HUES64 (cell line): ENCODE data around the gene ADISSP.

Experiments used
- H3K27ac ChIP-seq: 2 replicates; pipeline ENCODE4 v1.7.0; 2013; ENCODE audit warnings: low read depth, low read length, inconsistent platforms
- H3K27me3 ChIP-seq: 2 replicates; pipeline ENCODE4 v1.6.1; 2013; ENCODE audit warnings: mild to moderate bottlenecking, low read length; ENCODE audit not compliant: insufficient read depth
- H3K36me3 ChIP-seq: 2 replicates; pipeline ENCODE4 v1.6.1; 2013; ENCODE audit warnings: mild to moderate bottlenecking, low read length; ENCODE audit not compliant: insufficient read depth
- H3K4me1 ChIP-seq: 2 replicates; pipeline ENCODE4 v1.6.1; 2013; ENCODE audit warnings: mild to moderate bottlenecking, low read length, moderate library complexity; ENCODE audit not compliant: insufficient read depth
- H3K4me3 ChIP-seq: 2 replicates; pipeline ENCODE4 v1.5.1; 2013; ENCODE audit warnings: mild to moderate bottlenecking, low read length, moderate library complexity
- H3K9ac ChIP-seq: 2 replicates; pipeline ENCODE4 v1.6.1; 2013; ENCODE audit warnings: mild to moderate bottlenecking, low read depth, low read length
- H3K9me3 ChIP-seq: 2 replicates; pipeline ENCODE4 v1.6.1; 2013; ENCODE audit warnings: low read depth, low read length; ENCODE audit not compliant: insufficient read depth
- WGBS: fragments of 150-250, 120-280 bp; methylation state at CpG from one replicate; pipeline ENCODE4 v1.1.7; 2013; ENCODE audit warnings: missing lambda C conversion rate; 5-methylcytosine and 5-hydroxymethylcytosine counted together

The ADISSP gene

GRCh38 chr20:3786126-3786484 lies 18.6 kb upstream of the ADISSP start:
- H3K27me3 ChIP-seq: peaks cover 17% of the 10 kb centered on the region
- H3K4me3 ChIP-seq: peak overlapping the region; percentile 88
- 0 out of 2 replicates have a peak, but pooled peaks cover 5% of the 10 kb centered on the region for H3K4me1 ChIP-seq
- peak overlapping the region; percentile 86 for H3K9ac ChIP-seq
- peaks cover 7% of the 10 kb centered on the region; the same call in 1 of the 2 replicates for H3K36me3 ChIP-seq
- H3K27ac ChIP-seq: no peak overlapping the region
- 3% methylated on average over 35 of the region's 35 CpGs for WGBS
- H3K9me3 ChIP-seq: no peaks in the 10 kb centered on the region

GRCh38 chr20:3785240-3786125 lies 17.9 kb upstream of the ADISSP start:
- Histone ChIP-seq H3K27ac (no peak overlapping the region), H3K4me3 (peak overlapping the region; percentile 88), H3K27me3 (peaks cover 20% of the 10 kb centered on the region), H3K9ac (peak overlapping the region; percentile 86), H3K36me3 (peaks cover 7% of the 10 kb centered on the region; the same call in 1 of the 2 replicates), H3K9me3 (no peaks in the 10 kb centered on the region), H3K4me1 (peaks cover 9% of the 10 kb centered on the region; the same call in 1 of the 2 replicates)
- 55% methylated on average over 79 of the region's 79 CpGs for WGBS

- peaks cover 9% of the 10 kb centered on the region; the same call in 1 of the 2 replicates for H3K4me1 ChIP-seq
- H3K9ac ChIP-seq: no peak overlapping the region
- WGBS: 92% methylated on average over 6 of the region's 6 CpGs
- no peak overlapping the region for H3K27ac ChIP-seq
- H3K9me3 ChIP-seq: no peaks in the 10 kb centered on the region
- H3K4me3 ChIP-seq: no peak overlapping the region
- H3K36me3 ChIP-seq: peaks cover 7% of the 10 kb centered on the region; the same call in 1 of the 2 replicates
- H3K27me3 ChIP-seq: peaks cover 25% of the 10 kb centered on the region
These were observed 17.3 kb upstream of the ADISSP start for GRCh38 chr20:3784863-3785239.

GRCh38 chr20:3784216-3784853 lies 16.8 kb upstream of the ADISSP start:
- Histone ChIP-seq H3K27me3 (peaks cover 31% of the 10 kb centered on the region), H3K4me1 (peaks cover 9% of the 10 kb centered on the region; the same call in 1 of the 2 replicates), H3K36me3 (peaks cover 7% of the 10 kb centered on the region; the same call in 1 of the 2 replicates), H3K4me3 (no peak overlapping the region), H3K9me3 (no peaks in the 10 kb centered on the region), H3K27ac (no peak overlapping the region), H3K9ac (no peak overlapping the region)
- 96% methylated on average over 17 of the region's 17 CpGs for WGBS

- Histone ChIP-seq H3K36me3 (peaks cover 7% of the 10 kb centered on the region; the same call in 1 of the 2 replicates), H3K27me3 (peaks cover 37% of the 10 kb centered on the region), H3K4me3 (no peak overlapping the region), H3K27ac (no peak overlapping the region), H3K4me1 (peaks cover 9% of the 10 kb centered on the region; the same call in 1 of the 2 replicates), H3K9ac (no peak overlapping the region), H3K9me3 (no peaks in the 10 kb centered on the region)
- WGBS: 91% methylated on average over 10 of the region's 10 CpGs
These were observed 16.1 kb upstream of the ADISSP start for GRCh38 chr20:3783511-3784195.

- Histone ChIP-seq H3K4me3 (no peak overlapping the region), H3K9ac (no peak overlapping the region), H3K27ac (no peak overlapping the region), H3K27me3 (peaks cover 39% of the 10 kb centered on the region), H3K4me1 (peaks cover 9% of the 10 kb centered on the region; the same call in 1 of the 2 replicates), H3K9me3 (no peaks in the 10 kb centered on the region), H3K36me3 (peaks cover 7% of the 10 kb centered on the region; the same call in 1 of the 2 replicates)
- 80% methylated on average over 2 of the region's 2 CpGs for WGBS
These were observed 15.5 kb upstream of the ADISSP start for GRCh38 chr20:3783068-3783489.

- Histone ChIP-seq H3K9ac (no peak overlapping the region), H3K4me3 (no peak overlapping the region), H3K27me3 (peaks cover 41% of the 10 kb centered on the region), H3K36me3 (peaks cover 7% of the 10 kb centered on the region; the same call in 1 of the 2 replicates), H3K9me3 (no peaks in the 10 kb centered on the region), H3K27ac (no peak overlapping the region), H3K4me1 (peaks cover 9% of the 10 kb centered on the region; the same call in 1 of the 2 replicates)
- WGBS: 93% methylated on average over 6 of the region's 6 CpGs
These were observed 15.0 kb upstream of the ADISSP start for GRCh38 chr20:3782597-3782996.

GRCh38 chr20:3781153-3781910 lies 13.8 kb upstream of the ADISSP start, which contains the start of gene SPEF1:
Gene SPEF1 (minus strand): TSS chr20:3781448. CDS start chr20:3781287, 161 bp downstream.
- Histone ChIP-seq H3K4me3 (peak within 1 kb of the TSS; percentile 53), H3K27me3 (peaks cover 46% of the 10 kb centered on the region), H3K36me3 (peaks cover 7% of the 10 kb centered on the region; the same call in 1 of the 2 replicates), H3K4me1 (peaks cover 4% of the 10 kb centered on the region; the same call in 1 of the 2 replicates), H3K27ac (no peak within 1 kb of the TSS), H3K9ac (no peak within 1 kb of the TSS), H3K9me3 (no peaks in the 10 kb centered on the region)
- WGBS: 17% methylated on average over 28 of the region's 28 CpGs

- Histone ChIP-seq H3K27ac (no peak overlapping the region), H3K4me1 (peaks cover 4% of the 10 kb centered on the region; the same call in 1 of the 2 replicates), H3K9me3 (no peaks in the 10 kb centered on the region), H3K27me3 (peaks cover 55% of the 10 kb centered on the region), H3K9ac (no peak overlapping the region), H3K4me3 (peak overlapping the region; percentile 58; the same call in 1 of the 2 replicates), H3K36me3 (no peaks in the 10 kb centered on the region)
- WGBS: 60% methylated on average over 18 of the region's 18 CpGs
These were observed 11.4 kb upstream of the ADISSP start for GRCh38 chr20:3778976-3779375.
